Liver (tissue), 9 donors: ENCODE data around the gene C19orf67. TPM values are rescaled to one million over a fixed set of nuclear protein-coding genes. Genes with fewer than 3 reads are reported as not detected.

Source experiments
- DNase-seq: peaks from one replicate; pipeline ENCODE4 v3.0.0-alpha.2; 2017; ENCODE audit warnings: low spot score
- H3K27ac ChIP-seq, 2 donors: one replicate each; pipeline ENCODE4 v1.7.0; 2013; ENCODE audit warnings: inconsistent platforms in 2 of 2, low read length in 2 of 2, control low read depth in 1 of 2, low read depth in 1 of 2, mild to moderate bottlenecking in 1 of 2
- H3K27me3 ChIP-seq, 4 donors: one replicate each; pipeline versions ENCODE4 v1.6.1 to v1.7.0; 2013; ENCODE audit warnings: low read length in 3 of 4, inconsistent platforms in 1 of 4, mild to moderate bottlenecking in 1 of 4, moderate library complexity in 1 of 4; ENCODE audit not compliant: control insufficient read depth in 4 of 4, insufficient read depth in 4 of 4
- H3K36me3 ChIP-seq, 4 donors: one replicate each; pipeline versions ENCODE4 v1.6.1 to v1.7.0; 2013; ENCODE audit warnings: low read length in 3 of 4, mild to moderate bottlenecking in 3 of 4, low read depth in 1 of 4, moderate library complexity in 1 of 4; ENCODE audit not compliant: control insufficient read depth in 4 of 4, insufficient read depth in 3 of 4
- H3K4me1 ChIP-seq, 4 donors: one replicate each; pipeline versions ENCODE4 v1.6.1 to v1.7.0; 2013; ENCODE audit warnings: low read length in 3 of 4, mild to moderate bottlenecking in 3 of 4, moderate library complexity in 1 of 4; ENCODE audit not compliant: control insufficient read depth in 4 of 4, insufficient read depth in 4 of 4
- H3K4me3 ChIP-seq, 3 donors: one replicate each; pipeline versions ENCODE4 v1.6.1 to v1.7.0; 2013; ENCODE audit warnings: low read length in 3 of 3, control low read depth in 1 of 3, low read depth in 1 of 3, mild to moderate bottlenecking in 1 of 3
- H3K9ac ChIP-seq, 2 donors: one replicate each; pipeline ENCODE4 v1.7.0; 2013; ENCODE audit warnings: low read length in 2 of 2, mild to moderate bottlenecking in 2 of 2, moderate library complexity in 2 of 2, control low read depth in 1 of 2, low read depth in 1 of 2
- H3K9me3 ChIP-seq, 4 donors: one replicate each; pipeline versions ENCODE4 v1.6.1 to v1.7.0; 2013; ENCODE audit warnings: low read length in 3 of 4; ENCODE audit not compliant: control insufficient read depth in 4 of 4
- FOXA1 ChIP-seq: IDR thresholded peaks from 2 replicates; pipeline ENCODE4 v1.6.1; 2016; ENCODE audit warnings: antibody characterized with exemption
- GABPA ChIP-seq, 2 donors: IDR thresholded peaks in 1 of 2; conservative IDR thresholded peaks in 1 of 2; 2 replicates each; pipeline ENCODE4 v1.6.1; 2016; ENCODE audit warnings: antibody characterized with exemption in 2 of 2, mild to moderate bottlenecking in 1 of 2, moderate library complexity in 1 of 2
- HNF4A ChIP-seq, 2 donors: conservative IDR thresholded peaks; 2 replicates each; pipeline ENCODE4 v1.6.1; 2016; ENCODE audit warnings: antibody characterized with exemption in 2 of 2, mild to moderate bottlenecking in 2 of 2
- JUND ChIP-seq, 2 donors: IDR thresholded peaks; 2 replicates each; pipeline ENCODE4 v1.6.1; 2016; ENCODE audit warnings: antibody characterized with exemption in 2 of 2
- RAD21 ChIP-seq, 2 donors: IDR thresholded peaks; 2 replicates each; pipeline ENCODE4 v1.6.1; 2016; ENCODE audit warnings: antibody characterized with exemption in 2 of 2, mild to moderate bottlenecking in 2 of 2
- RXRA ChIP-seq, 2 donors: IDR thresholded peaks; 2 replicates each; pipeline ENCODE4 v1.6.1; 2017 to 2018; ENCODE audit warnings: antibody characterized with exemption in 2 of 2, mild to moderate bottlenecking in 1 of 2
- SP1 ChIP-seq: IDR thresholded peaks from 2 replicates; pipeline ENCODE4 v1.6.1; 2018; ENCODE audit warnings: antibody characterized with exemption, mild to moderate bottlenecking
- WGBS: extraction: QIAGEN DNeasy Blood & Tissue Kit; methylation state at CpG from one replicate; pipeline ENCODE4 v1.1.7; 2013; 5-methylcytosine and 5-hydroxymethylcytosine counted together
- polyA plus RNA-seq, 2 donors: library from polyadenylated mRNA; stranded (reverse) in 1 of 2; unstranded in 1 of 2; fragments of 200-250 nt in 1 of 2; fragments of >200 nt in 1 of 2; fragmentation: Nextera tagmentation in 1 of 2; extraction: Ambion mirVana in 1 of 2; gene quantifications; one replicate each; pipeline versions ENCODE4 v1.2.1 to v1.2.3, GENCODE V29; 2013 to 2015
- total RNA-seq, 2 donors: library from RNA; depleted of rRNA; stranded (reverse); fragments of >200 nt; gene quantifications; one replicate each; pipeline ENCODE4 v1.2.3, GENCODE V29; 2014
- TF ChIP-seq, protein P1 (sequence below): fragments of 150-350 bp; IDR thresholded peaks from 2 replicates; pipeline ENCODE4 v1.5.1; 2017; ENCODE audit warnings: improper control_type of control experiment, low read depth, low read length; ENCODE audit not compliant: missing input control
- TF ChIP-seq, protein P2 (sequence below): IDR thresholded peaks from 2 replicates; pipeline ENCODE4 v1.6.1; 2016; ENCODE audit warnings: antibody characterized with exemption
- TF ChIP-seq, protein P3 (sequence below): IDR thresholded peaks from 2 replicates; pipeline ENCODE4 v1.6.1; 2016; ENCODE audit warnings: antibody characterized with exemption, mild to moderate bottlenecking
- donor health status: healthy.
- donor health status: healthy.
- donor health status: healthy.
- donor health status: healthy.
- donor health status: healthy.

Gene C19orf67
- total and polyA plus RNA-seq, 4 donors: 0.25 TPM; not detected in 3

- DNase-seq: no peak
- no peak overlapping the region for H3K27ac ChIP-seq
- peaks cover 0 to under 1% (median 0%) of the 10 kb centered on the region in 4 donors for H3K36me3 ChIP-seq
- no peak overlapping the region for H3K4me3 ChIP-seq
- 76% methylated on average over 2 of the region's 2 CpGs for WGBS
- H3K27me3 ChIP-seq: no peaks in the 10 kb centered on the region
- TF ChIP-seq GABPA (IDR thresholded peaks at IDR 0.05 in 1 of 2, conservative IDR thresholded peaks at IDR 0.05 in 1 of 2) (no peak), SP1 (no peak)
- peaks cover 3 to 41% (median 27%) of the 10 kb centered on the region in 4 donors for H3K4me1 ChIP-seq
- no peak overlapping the region for H3K9ac ChIP-seq
- H3K9me3 ChIP-seq: no peaks in the 10 kb centered on the region
Measured at GRCh38 chr19:14078411-14078810, 7.2 kb downstream of the C19orf67 start.

GRCh38 chr19:14073925-14074838, 11.4 kb downstream of the C19orf67 start:
- H3K9me3 ChIP-seq: no peaks in the 10 kb centered on the region
- H3K27me3 ChIP-seq: no peaks in the 10 kb centered on the region
- peak overlapping the region; percentile 68 to 78 for H3K27ac ChIP-seq
- H3K9ac ChIP-seq: peak overlapping the region; percentile 35 to 53
- no peak for DNase-seq
- no peaks in the 10 kb centered on the region for H3K36me3 ChIP-seq
- H3K4me1 ChIP-seq: peaks cover 0 to 41% (median 24%) of the 10 kb centered on the region in 4 donors
- WGBS: 4% methylated on average over 44 of the region's 44 CpGs
- TF ChIP-seq, protein P1, sequence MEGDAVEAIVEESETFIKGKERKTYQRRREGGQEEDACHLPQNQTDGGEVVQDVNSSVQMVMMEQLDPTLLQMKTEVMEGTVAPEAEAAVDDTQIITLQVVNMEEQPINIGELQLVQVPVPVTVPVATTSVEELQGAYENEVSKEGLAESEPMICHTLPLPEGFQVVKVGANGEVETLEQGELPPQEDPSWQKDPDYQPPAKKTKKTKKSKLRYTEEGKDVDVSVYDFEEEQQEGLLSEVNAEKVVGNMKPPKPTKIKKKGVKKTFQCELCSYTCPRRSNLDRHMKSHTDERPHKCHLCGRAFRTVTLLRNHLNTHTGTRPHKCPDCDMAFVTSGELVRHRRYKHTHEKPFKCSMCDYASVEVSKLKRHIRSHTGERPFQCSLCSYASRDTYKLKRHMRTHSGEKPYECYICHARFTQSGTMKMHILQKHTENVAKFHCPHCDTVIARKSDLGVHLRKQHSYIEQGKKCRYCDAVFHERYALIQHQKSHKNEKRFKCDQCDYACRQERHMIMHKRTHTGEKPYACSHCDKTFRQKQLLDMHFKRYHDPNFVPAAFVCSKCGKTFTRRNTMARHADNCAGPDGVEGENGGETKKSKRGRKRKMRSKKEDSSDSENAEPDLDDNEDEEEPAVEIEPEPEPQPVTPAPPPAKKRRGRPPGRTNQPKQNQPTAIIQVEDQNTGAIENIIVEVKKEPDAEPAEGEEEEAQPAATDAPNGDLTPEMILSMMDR: no peak
- TF ChIP-seq GABPA (IDR thresholded peaks at IDR 0.05 in 1 of 2, conservative IDR thresholded peaks at IDR 0.05 in 1 of 2): no peak
- TF ChIP-seq JUND (IDR thresholded peaks at IDR 0.05): no peak
- TF ChIP-seq RXRA (IDR thresholded peaks at IDR 0.05): no peak
- TF ChIP-seq RAD21 (IDR thresholded peaks at IDR 0.05): no peak
- TF ChIP-seq, protein P2, sequence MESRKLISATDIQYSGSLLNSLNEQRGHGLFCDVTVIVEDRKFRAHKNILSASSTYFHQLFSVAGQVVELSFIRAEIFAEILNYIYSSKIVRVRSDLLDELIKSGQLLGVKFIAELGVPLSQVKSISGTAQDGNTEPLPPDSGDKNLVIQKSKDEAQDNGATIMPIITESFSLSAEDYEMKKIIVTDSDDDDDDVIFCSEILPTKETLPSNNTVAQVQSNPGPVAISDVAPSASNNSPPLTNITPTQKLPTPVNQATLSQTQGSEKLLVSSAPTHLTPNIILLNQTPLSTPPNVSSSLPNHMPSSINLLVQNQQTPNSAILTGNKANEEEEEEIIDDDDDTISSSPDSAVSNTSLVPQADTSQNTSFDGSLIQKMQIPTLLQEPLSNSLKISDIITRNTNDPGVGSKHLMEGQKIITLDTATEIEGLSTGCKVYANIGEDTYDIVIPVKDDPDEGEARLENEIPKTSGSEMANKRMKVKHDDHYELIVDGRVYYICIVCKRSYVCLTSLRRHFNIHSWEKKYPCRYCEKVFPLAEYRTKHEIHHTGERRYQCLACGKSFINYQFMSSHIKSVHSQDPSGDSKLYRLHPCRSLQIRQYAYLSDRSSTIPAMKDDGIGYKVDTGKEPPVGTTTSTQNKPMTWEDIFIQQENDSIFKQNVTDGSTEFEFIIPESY: no peak
- TF ChIP-seq, protein P3, sequence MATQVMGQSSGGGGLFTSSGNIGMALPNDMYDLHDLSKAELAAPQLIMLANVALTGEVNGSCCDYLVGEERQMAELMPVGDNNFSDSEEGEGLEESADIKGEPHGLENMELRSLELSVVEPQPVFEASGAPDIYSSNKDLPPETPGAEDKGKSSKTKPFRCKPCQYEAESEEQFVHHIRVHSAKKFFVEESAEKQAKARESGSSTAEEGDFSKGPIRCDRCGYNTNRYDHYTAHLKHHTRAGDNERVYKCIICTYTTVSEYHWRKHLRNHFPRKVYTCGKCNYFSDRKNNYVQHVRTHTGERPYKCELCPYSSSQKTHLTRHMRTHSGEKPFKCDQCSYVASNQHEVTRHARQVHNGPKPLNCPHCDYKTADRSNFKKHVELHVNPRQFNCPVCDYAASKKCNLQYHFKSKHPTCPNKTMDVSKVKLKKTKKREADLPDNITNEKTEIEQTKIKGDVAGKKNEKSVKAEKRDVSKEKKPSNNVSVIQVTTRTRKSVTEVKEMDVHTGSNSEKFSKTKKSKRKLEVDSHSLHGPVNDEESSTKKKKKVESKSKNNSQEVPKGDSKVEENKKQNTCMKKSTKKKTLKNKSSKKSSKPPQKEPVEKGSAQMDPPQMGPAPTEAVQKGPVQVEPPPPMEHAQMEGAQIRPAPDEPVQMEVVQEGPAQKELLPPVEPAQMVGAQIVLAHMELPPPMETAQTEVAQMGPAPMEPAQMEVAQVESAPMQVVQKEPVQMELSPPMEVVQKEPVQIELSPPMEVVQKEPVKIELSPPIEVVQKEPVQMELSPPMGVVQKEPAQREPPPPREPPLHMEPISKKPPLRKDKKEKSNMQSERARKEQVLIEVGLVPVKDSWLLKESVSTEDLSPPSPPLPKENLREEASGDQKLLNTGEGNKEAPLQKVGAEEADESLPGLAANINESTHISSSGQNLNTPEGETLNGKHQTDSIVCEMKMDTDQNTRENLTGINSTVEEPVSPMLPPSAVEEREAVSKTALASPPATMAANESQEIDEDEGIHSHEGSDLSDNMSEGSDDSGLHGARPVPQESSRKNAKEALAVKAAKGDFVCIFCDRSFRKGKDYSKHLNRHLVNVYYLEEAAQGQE: no peak
- no peak for TF ChIP-seq SP1
- no peak for TF ChIP-seq FOXA1
- TF ChIP-seq HNF4A (conservative IDR thresholded peaks at IDR 0.05): no peak
- H3K4me3 ChIP-seq: peak overlapping the region; percentile 47 to 77 (median 73)
